IPS DF 19.7 (cell line): Measurements from ENCODE around the gene POLE.

Experiments used
- DNase-seq: peaks from one replicate; pipeline ENCODE4 v3.0.0-alpha.2; 2013; ENCODE audit warnings: low read depth, low spot score

POLE gene

DNA sequence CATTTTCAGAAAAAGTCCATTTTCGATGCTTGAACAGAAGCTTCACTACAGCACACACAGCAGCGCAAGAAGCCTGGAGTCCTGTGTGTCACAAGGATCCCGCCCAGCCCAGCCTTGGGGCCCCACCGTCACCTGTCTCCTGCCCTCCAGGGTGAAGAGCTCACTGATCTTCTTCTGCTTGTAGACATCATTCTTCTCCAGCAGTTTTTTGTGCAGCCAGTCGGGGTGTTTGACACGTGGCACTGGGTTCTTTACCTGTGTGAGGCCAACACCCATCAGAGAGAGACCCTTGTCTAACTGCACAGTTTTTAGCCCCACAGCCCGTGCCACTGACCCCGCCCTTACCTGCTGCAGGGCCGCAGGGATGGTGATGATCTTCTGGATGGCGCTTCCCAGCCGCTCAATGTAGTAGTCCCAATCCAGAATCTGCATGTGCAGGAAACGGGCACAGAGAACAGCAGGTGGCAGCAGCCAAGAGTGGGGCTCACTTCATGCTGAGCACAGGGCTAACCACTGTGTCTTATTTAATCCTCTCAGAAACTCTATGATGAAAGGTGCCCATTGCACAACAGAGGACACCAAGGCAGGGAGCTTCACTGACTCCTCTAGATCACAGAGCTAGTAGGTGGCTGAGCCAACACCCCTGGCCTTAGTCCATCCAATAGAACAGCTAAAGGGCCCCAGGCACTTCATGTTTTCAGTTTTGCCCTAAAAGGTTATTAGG, 30.0 kb downstream of the POLE start:
- no peak for DNase-seq

DNA sequence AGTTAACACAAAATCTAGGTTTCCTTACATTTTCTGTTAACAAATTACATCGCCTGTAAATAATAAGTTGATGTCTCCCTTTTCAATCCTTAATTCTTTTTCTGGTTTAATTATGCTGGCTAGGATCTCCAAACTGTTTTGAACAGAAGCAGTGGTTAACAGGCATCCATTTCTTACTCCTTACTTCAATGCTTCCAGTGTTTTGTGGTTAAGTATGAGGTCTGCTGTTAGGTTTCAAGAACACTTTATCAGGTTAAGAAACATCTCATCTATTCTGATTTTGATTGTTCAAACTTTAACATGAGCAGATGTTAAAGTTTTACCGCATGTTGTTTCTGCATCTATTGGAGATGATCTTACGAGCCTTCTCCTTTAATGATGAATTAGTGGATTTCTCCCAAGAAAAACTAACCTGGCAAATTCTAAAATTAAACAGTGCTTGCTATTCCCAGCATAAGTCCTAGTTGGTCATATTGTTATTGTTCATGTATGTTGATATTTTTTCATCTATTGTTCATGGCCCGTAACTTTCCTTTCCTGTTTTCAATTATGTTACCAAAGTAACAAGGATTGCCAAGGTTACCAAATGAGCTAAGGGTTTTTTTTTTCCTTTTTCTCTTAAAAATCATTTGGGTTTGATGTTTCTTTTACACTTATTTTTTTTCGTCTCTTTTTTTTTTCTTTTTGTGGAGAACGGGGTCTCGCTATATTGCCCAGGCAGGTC, 33.4 kb downstream of the POLE start:
- no peak for DNase-seq

DNA sequence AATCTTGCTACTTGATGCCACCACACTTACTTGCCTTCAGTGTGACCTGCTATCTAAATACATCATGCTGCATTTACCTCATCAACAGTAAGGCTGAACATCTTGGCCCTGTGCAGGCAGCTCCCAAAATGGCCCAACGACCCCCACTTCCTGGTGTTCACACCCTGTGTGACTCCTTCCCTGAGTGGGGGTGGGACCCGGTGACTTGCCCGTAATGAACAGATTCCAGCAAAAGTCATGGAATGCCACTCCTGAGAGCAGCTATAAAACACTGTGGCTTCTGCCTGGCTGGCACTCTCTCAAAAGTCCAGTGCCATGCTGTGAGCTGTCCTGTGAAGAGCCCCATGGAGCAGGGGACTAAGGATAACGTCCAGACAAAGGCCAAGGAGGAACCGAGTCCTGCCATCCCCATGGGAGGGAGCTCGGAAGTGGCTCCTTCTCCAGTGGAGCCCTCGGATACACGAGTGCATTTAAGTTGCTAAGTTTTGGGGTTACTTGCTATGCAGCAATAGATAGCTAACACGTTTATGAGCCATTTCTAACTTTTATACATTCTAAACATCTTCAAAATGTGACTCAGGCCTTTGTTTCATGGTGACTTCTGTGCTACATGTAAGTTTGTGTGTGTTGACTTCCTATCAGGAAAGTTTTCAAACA, 35.6 kb downstream of the POLE start:
- DNase-seq = no peak

DNA sequence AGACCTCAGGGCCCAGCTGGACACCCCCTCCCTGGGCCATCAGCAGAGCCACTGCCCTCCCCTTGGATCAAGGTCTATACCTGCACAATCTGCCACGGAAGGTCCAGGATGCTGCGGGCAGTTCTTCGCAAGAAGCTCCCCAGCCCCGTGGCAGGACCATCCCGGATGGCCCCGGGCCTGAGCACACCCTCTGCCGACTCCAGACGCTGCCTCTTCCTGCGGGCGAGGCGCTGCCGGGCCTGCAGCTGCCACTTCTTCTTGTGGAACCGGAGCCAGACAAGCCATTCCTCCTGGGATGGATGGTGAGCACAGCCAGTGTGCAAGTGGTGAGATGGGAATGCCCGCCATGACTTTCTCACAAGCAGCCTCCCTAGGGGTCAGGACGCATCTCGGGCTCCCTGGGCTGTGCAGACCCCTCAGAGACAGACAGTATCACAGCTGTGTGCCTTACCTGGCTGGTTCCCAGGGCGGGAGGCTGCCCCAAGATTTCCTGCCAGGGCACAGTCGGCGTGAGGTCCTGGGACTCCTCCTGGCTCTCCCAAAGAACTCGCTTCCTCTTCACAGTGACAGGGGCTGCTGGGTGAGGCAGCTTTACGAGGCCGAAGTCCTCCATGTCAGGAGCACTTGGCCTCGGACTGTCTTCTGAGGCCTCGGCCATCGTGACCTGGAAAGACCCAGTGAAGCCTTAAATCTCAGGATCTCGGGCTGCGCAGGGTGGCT, 37.8 kb downstream of the POLE start:
- DNase-seq = no peak

DNA sequence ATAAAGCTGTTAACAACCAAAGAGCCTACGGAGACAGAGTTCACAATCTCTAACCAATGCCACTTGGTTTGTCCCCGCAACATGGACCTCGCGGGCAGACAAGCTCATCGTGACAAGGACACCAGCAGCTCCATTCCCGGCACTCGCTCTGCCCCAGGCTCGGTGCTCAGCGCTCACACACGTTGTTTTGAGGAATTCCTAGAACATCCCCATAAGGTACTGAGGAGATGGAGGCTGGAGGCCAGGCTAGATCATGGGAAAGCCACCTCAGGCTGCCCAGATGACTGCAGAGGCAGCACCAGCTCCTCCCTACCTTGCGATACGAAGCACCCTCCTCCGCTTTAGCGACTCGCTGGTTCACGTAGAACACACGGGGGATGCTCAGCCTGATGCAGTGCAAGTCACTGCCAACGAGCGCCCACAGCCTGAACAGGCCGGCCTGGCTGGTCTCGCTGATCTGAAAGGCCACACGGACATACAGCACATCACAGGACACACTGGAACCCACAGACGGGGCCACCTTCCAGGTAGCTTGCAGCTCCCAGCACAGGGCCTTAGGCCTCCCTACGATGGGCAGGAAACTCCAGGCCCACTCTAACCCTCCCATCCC, 38.4 kb downstream of the POLE start:
- DNase-seq = no peak

DNA sequence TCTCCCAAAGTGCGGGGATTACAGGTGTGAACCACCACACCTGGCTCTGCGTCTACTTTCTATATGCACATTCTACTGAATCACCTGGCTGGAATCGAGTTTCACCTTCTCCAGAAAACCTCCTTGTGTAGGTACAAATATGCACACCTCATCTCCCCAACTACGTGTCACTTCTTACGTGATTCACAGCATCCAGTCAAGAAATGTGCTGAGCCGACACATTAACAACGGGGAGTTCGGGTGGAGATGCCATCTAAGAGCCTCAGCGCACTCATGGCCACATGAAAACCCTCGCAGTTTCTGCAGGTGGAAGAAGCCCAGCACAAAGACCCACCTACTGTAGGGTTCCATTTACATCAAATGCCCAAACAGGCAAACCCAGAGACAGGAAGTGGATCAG, 39.3 kb downstream of the POLE start:
- DNase-seq = no peak

DNA sequence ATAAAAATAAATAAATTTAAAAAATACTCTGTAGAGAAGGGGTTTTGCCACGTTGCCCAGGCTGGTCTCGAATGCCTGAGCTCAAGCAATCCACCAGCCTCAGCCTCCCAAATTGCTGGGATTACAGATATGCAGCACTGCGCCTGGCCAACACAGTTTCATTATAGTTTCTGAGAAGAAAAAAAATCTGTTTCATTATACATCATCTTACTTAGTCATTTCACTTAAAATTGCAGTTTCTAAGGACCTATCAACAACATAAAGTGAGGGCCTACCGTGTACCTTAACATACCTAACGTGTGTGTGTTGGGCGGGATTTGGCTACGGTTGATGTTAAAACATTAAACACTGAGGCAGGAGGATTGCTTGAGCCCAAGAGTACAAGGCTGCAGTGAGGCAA, 40.3 kb downstream of the POLE start:
- no peak for DNase-seq

DNA sequence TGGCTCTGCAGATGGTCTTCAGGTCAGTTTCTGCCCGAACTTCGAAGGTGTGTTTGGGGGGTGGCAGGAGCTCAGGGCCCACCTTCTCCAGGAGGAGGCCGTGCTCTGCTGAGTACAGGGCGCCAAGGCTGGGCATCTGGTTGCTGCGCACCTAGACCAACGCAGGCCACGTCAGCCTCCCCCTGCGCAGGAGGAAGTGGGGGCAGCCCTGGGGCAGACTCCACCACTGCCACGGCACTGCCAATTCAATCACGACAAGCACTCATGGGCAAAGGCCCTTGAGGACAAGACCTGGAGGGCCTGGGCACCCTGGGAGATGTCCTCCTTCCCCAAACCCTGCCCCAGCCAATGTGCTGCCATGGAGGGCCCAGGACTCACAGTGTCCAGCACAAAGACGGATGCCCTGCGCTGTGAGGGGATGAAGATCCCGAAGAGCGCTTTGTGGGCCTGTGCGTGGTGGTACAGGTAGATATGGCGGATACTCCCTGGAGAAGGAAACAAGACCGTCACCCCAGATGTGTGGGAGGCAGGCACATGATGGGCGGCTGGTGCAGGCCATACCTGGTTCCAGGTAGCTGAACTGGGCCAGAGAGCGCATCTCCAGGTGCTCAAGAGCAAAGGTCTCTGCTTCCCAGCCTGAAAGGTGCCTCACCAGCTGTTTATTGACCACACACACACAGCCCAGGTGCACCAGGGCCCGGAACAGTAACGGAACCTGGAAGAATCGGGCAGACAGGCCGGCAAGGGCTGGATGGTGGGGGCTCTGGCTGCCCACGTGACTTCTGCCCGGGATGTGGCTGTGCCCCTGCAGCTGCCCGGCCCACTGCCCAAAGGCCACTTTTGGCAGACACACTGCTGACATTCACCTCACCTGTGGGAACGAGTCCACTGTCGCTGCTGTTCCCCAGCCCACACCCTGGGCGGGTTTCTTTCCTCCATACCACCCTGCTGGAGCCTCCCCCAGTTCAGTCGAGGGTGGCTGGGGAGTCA, 44.0 kb downstream of the POLE start:
- DNase-seq = no peak

DNA sequence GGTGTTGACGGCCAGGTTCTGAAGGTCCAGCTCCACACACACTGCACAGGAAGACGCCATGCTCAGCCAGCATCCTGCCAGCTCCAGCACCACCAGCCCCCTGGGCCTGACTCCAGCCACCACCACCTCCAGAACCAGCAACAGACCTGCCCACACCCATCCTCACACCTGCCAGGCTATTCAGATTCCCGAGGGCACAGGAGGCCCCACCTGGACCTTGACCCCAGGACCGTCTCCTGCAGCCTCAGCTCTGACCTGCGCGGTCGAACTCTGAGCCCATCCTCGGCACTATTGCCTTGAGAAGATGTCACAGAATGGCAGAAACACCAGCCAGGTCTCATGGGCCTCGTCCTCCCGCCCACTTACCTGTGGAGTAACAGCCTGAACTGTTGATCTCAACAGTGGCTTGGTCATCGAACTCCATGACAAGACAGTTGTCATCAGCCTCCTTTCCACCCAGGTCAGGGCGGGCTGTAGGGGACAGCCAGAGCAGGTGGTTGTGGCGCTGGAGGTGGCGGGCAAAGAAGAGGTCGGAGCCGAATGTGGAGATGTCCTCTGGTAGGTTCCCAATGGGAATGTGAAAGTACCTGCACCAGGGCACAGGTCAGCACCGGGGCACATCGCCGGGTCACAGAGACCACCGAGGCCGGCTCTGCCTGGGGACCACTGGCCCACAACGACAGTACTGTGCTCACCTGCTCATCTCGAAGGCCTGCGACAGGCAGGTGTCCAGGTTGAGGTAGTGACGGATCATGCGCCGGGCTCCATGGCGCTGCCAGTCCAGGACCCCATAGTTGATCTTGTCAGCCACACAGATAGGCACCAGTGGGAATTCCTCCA, 45.1 kb downstream of the POLE start:
- no peak for DNase-seq

DNA sequence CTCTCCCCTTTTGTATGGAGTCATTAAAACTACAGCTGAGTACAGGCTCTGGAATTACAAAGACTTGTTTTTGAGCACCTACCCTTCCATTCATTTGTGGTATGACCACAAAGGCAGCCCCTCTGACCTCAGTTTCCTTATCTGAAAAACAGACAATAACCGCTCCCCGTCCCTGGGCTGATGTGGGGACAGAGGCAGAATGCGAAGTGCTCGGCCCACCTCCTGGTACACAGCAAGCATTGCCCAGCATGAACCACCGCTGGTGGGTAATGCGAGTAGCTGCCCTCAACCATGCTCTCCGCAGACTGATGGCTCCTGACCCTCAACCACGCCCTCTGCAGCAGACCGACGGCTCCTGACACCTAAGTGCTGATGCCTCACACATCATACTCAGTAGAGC, 46.2 kb downstream of the POLE start:
- no peak for DNase-seq

DNA sequence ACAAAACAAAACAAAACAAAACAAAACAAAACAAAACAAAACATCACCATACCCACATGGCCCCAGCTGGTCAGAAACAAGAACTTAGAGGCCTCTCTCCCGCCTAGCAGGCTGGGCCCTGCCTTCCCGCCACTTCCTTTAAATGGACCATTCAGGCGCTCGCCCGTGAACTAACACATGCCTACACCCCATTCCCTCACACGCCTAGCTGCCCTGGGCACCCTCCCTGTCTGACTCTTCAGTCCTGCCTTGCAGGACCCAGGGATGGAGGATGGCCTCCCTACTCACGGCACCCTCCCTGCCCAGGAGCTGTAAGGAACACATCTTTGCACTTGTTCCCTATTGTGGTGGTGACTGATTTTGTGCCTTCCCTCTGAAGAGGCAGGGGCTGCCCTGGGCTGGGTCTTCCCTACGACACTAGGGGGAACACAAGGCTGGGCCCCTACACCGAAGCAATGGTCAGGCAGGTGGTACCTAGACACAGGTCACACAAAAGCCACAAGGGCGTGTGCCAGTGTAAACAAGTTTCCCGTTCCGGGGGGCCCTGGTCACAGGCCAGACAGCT, 47.1 kb downstream of the POLE start:
- DNase-seq = no peak

DNA sequence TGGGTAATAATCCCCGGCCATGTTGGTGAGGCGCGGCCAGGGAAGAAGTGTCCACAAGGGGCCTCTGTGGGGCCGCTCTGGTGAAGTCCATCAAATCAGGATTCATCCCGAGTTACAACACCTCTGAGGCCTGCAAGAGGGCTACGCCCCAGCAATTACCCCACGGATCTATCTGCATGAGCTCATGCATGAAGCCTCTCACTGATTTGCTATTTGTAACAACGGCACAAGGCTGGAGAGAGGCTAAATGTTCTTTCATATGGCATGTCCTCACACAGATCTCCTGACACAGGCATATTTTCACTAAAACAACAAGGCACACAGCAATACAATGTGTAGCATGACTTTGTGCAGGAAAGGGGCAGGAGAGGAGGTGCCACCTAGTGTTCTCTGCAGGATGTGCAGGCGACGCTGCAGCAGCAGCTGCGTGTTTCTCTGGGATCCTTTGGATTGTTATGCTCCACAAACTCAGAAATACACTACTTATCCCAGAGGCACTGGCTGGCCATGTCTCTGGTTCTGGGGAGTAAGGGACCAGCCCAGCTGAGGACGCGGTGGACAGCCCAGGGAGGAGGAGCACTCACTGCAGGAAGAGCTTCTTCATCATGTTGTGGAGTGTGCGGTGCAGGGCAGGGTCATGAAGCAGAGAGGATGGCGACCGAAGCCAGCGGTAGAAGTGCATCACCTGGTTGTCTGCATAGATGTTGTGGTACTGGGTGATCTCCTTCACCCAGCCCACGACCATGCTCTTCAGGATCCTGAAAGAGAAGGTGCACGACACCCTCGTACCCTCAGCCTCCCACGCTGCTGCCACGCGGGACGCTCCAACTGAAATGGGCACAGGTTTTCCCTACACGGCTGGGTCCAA, 48.4 kb downstream of the POLE start:
- no peak for DNase-seq

DNA sequence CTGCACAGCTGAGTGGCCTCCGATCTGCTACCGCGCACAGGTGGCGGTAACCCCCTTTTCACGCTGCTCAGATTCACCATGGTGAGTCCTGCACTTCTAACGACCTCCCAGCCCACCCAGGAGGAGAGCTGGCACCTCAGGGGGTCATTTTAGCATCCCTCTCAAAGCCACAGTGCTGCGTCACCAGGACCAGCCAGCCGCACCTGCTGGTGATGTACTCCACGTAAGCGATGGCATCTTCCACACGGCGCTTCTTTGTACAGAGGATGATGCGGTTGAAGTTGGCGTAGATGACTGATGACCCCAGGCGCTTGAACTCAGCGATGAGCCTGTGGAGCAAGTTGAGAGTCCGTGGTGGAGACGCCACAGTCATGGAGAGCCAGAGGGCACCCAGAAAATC, 49.3 kb downstream of the POLE start:
- no peak for DNase-seq

DNA sequence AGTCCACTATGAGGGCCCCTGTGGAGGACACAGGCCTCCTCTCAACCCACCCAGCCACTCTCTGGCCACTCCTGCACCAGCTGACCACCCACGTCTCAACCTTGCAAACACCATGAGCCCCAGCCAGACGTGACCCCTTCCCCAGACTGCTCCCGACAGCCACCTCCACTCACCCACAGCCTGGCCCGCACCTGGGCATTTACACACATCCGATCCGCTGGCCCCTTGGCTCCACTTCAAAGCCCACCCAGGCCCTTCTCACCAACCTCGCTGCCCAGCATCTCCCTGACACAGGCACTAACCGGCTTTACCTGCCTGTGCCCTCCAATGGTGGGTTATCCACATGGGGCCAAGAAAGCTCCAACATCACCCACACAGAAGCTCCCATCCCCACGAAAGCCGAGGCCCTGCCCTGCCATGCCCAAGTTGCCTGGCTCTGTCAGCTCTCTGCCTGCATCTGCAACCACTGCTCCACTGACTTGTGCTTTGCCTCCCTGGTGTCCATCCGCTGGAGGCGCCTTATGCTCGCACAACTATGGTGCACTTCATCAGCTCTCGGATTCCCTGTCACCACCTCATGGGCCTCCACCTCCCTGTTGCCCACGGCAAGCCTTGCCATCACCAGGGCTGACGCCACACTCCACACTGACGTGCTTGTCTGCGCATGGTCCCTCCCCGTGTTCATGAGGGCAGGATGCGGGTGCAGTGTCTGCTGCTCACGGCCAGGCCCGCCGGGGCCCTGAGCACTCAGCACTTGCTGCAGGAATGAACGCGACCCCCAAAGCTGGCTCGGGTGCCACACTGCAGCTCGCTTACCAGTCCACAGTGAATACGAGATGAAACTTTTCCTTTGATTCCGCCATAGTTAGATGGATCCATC, 51.8 kb downstream of the POLE start:
- DNase-seq = no peak

DNA sequence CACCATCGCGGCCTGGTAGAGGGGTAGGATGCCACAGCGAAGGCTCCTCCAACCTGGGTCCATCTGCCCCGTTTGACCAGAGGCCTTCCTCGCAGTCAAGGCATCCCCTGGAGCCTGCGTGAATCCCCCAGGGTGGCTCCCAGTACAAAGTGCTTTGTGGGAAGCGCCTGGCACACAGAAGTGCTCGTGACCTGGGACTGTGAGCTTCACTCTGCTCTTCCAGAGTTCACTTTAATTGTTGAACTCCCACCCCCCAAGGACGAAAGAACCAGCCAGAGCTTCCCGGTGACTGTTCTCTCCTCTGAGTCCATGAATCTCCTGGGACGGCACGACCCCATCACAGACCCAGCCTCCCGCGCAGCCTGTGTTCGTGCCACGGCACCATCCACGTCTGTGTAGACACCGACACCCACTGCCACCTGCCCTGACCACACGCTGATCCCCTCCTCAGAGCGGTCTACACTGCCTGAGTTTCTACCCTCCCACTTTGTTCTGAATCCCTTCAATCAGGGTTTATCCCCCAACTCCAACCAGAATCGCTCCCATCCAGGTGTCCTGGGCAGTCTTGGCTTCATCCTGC, 52.6 kb downstream of the POLE start:
- no peak for DNase-seq

DNA sequence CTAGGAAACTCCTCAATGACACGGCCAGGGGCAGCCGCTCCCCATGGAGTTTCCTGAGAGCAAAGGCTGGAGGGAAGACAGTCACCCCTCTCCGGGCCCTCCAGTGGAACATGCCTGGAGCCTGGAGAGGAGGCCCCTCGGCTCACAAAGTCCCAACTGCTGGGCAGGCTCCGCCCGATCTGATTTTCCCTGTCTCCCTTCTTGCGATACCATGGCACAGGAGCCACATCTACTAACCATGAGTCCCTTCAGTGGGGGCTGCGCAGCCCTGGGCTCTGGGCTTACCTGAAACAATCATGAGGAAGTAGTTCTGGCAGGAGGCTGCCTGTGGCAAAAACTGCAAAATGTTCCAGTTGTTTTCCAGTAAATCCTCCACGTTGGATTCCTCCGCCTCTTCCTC, 53.2 kb downstream of the POLE start:
- no peak for DNase-seq

DNA sequence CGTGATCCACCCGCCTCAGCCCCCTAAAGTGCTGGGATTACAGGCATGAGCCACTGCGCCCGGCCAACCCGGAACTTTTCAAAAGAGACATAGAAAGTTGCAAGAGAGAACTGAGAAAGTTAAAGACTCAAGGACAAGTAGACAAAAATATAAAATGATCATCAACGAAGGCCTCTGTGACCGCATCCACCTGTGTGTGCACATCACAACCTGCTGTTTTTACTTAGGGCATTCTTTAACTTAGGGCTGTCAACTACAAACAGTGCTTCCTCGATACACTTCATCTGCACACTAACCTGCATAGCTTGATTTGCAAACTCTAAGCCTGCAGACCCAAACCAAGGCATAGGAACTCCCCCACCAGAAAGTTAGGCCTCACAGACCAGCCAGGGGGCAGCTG, 53.7 kb downstream of the POLE start:
- no peak for DNase-seq
